GM18870 (cell line): ENCODE data around the gene IKZF3.

Source experiments
- ATAC-seq: cut with Tn5 transposase; IDR thresholded peaks from one replicate; pipeline ENCODE4 v1.9.1; 2021; ENCODE audit warnings: moderate library complexity; ENCODE audit not compliant: unreplicated experiment

IKZF3 gene

DNA sequence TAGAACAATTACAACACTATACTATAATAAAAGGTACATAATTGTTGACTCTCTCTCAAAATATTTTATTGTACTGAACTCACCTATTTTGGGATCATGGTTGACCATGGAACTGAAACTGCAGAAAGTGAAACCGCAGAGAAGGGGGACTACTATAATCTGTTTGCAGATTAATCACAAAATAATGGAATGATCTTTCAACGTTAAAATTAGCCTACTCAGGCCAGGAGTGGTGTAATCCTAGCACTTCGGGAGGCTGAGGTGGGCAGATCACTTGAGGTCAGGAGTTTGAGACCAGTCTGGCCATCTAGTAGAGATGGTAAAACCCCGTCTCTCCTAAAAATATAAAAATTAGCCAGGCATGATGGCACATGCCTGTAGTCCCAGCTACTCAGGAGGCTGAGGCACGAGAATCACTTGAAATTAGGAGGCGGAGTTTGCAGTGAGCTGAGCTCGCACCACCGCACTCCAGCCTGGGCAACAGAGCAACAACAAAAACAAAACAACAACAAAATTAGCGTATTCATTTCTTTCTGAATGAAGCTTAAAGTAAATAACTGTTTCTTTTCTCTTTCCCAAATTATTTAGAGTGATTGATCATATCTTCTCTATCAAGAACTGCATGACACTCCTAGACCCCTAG is 45.6 kb downstream of the IKZF3 start:
- no peak for ATAC-seq

DNA sequence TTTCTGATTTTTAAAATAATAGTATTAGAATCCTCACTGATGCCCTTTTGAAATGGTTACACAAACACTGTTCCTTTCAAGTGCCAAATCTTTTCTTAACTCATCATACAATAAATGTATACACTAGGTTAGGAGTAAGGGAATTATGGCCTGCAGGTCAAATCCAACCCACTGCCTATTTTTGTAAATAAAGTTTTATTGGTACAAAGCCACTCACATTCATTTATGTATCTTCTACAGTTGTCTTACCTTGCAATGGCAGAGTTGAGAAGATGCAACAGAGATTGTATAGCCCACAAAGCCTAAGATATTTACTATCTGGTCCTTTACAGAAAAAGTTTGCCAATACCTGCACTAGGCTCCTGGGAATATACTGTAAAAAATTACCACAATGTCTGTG is 47.8 kb downstream of the IKZF3 start:
- ATAC-seq, result no peak

DNA sequence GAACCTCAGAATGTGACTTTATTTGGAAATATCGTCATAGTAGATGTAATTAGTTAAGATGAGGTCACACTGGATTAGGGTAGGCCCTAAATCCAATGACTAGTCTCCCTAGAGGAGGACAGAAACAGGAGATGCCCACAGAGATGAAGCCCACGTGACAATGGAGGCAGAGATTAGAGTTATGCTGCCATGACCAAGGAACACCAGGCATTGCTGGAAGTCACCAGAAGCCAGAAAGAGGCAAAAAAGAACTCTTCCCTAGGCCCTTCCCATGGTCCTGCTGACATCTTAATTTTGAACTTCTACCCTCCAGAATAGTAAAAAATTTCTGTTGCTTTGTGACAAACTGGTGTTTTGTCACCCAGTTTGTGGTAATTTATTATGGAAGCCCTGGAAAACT is 49.6 kb downstream of the IKZF3 start:
- ATAC-seq, result no peak

DNA sequence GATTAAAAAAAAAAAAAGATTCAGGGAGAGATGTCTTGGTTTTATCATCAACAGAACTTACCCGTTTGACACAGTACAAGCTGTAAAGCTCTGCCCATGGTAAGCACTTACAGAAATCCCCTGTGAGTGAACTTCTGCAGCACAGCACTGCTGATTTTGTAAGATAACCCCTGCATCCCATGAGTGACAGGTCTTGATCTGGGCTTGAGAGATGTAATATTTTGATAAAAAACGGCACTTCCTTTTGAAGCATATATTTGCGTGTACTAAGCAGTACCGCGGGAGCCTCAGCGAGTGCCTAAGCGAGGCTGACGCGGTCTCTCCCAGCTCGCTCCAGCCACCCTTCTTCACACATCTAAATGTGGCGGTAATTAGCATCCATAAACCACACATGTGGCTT is 50.5 kb downstream of the IKZF3 start:
- ATAC-seq, result no peak

DNA sequence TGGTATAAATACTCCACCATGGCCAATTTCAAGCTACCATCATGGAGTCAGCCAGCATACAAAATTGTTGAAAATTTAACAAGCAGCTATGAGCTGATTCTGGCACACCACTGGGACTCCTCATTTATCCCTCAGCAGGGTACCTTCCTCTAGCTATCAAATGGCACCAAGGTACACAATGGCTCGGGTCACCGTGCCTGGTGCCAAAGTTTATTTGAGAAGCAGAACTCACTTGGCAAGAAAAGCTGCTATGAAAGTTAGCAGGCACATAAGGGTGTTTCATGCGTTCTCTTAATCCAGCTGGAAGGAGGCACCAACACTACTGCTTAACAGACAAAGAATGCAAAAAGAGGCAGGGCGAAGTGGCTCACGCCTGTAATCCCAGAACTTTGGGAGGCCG is 51.6 kb downstream of the IKZF3 start:
- ATAC-seq, result no peak

DNA sequence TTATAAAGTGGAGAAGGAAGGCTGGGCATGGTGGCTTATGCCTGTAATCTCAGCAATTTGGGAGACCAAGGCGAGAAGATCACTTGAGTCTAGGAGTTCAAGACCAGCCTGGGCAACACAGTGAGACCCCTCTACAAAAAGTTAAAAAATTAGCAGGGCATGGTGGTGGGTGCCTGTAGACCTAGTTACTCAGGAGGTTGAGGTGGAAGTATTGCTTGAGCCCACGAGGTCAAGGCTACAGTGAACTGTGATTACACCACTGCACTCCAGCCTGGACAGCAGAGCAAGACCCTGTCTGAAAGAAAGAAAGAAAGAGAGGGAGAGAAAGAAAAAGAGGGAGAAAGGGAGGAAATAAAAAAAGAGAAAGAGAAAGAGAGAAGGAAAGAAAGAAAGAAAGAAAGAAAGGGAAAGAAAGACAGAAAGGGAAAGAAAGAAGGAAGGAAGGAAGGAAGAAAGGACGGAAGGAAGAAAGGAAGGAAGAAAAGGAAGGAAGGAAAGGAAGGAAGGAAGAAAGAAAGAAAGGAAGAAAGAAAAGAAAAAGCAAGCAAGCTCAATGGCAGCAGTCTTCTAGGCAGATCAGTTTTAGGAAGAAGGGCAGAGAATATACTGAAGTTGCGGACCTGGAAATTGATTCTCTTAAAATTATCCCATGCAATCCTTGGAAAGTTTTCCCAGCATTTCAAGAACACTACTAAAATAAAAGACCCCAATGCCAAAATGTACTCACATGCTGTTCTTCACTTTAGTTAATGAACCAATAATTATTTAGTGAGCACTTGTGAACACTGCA is 53.0 kb downstream of the IKZF3 start:
- ATAC-seq, result no peak

DNA sequence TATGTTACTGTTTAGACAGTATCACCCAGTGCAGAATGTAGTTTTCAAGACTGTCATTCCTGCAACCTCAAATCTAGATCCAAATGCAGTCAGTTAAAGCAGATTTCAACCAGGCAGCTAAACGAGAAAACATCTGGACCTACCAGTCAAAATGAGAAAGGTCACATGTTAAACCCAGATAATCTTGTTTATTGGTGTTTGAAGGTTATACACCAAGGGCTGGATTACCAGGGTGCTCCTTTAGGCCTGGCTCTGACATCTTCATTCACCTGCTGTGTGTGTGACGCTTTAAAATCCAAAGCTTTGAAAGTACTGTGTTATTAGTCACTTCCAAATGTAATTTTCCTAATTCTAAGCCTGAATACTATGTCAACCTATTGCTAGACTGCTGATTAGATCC is 54.9 kb downstream of the IKZF3 start:
- ATAC-seq, result no peak

DNA sequence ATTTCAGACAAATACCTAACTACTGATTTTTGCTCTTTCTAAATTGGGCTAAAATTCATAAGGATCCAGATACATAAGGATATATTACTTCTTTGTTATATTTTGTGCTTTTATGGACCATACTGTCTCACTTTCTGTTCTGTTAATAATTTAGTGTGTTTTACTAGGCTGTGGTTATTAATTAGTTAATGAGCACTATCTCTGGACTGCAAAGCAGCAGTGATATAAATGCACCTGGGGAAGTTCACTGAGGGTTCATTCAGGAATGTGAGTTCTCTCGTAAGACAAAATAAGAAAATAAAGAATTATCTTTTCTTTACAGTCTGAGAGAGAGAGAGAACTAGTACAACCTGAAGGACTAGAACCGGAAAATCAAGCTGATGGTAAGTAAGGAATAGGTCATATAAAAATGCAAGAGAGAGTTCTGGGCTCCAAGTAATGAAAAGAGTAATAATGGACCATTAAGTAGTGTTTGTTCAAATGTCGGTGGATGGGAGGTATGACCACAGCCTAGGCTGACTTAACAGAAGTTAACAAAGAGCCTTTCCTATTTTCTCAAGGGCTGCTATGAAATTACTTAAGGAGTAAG is 55.6 kb downstream of the IKZF3 start:
- ATAC-seq, result no peak

DNA sequence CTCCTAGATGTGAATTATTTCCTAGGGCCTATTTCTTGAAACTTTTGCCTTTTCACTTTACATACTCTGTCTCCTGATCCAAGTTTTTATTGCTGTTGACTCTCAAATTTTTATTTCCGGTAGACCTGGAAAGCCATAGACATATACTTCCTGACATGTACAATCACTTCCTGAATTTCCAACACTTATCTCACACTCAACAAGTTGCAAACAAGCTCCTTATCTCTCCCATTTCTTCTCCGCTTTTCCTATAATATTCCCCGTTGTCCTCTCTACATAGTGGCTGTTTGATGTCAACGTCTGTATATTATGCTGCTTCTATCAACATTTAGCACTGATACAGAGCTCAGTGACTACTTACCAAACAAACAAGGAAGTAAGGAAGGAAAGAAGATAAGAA is 59.3 kb downstream of the IKZF3 start:
- ATAC-seq, result no peak

DNA sequence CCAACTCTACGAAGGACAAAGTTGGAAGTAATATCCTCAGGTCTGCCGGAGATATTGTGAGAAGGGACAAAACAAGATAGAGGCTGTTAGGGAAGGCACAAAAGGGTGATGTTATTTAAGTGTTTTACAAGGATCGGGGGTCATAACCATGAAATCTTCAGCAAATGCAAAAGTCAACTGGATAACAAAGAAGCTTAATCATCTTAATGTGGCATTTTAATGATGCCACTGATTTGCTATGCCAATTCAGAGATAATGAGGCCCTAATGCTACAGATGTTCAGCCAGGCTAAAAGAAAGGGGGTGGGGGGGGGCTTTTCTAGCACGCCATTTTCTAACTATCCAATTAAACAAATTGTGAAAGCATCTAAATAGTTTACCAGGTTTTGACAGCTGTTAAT is 63.1 kb downstream of the IKZF3 start:
- no peak for ATAC-seq

DNA sequence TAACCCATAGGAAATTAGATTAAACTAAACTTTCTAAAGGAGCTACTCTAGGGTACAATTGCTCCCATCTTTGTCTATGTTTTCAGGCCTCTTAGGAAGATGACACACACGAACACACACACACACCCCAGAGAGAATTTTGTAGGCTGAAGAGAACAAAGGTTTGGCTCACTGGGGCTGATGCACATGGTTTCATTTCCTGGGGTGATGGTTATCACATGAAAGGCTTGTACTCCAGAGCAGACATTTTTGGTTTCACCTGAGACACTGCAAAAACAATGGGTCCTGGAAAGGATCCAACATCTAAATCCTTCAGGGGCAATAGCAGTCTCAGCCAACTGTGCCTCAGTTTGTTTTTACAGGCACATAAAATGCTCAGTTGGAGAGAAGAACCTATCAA is 63.6 kb downstream of the IKZF3 start:
- no peak for ATAC-seq

DNA sequence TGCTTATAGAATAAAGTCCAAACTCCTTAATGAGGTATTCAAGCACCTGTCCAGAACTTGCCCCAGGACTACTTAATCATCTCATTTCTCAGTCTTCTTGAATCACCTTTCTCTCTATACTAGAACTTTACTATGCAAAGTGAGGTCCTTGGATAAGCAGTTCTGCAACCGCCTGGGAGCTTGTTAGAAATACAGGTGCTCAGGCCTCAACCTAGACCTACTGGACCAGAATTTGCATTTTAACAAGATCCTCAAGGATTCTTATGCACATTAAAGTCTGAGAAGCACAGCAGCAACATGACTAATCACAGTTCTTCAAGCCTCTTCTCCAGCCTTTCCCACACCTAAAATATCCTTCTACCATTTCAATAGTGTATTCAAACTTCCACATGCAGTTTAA is 64.7 kb downstream of the IKZF3 start:
- no peak for ATAC-seq

DNA sequence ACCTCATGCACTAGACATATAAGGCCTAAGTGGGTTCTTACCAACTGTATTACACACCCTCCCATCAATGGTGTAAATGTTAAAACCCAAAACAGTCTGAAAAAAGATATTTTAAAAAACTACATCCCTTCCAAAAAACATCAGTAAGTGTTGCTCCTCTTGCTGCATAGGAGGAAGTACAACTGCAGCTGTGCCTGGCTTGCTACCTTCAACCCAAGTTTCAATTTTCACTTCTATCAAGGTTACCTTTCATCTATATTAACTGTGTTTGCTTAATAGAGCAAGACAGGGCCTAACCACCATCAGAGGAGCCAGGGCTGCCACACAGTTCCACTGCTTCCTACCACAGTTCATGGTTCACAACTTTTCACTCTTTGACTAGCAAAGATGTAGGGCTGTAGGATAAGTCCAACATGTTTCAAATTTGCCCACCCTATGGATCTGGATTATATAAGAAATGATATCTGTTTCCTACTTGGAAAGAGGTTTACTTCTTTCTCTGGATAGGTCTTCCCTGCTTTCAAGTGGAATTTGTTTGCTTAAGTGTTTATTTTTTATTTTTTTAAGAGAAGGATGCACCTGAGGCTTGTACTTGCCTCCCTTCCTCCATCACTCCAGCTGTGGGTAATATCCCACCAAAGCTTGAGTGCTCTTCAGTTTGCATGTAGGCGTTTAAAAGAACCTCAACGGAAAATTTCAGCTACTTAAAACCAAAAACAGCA is 69.7 kb downstream of the IKZF3 start:
- ATAC-seq, result peak; percentile 75

DNA sequence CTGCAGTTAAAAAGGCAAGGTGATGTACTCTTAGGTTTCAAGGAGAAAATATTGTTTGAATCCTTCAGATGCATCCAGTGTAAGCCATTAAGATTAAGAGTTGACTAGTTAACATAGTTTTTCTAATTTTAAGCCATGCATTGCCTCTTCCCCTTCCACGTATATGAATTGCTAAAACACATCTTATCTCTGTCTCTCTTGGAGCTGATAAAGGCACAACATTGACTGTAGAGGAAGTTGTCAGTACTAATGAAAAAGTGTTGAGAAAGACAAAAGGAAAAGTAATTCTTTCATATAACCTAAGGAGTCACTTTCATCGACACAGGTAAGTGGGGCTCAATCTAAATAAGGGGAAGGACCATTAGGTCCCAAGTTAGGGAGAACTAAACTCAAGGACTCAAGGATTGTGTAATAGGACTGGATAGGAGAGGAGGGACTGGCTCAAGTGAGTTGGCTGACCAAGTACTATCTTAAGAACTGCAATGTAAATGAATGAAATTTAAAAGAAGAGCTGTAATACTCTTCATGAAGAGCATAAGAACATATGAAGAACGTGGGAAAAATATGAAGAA is 70.7 kb downstream of the IKZF3 start:
- no peak for ATAC-seq

DNA sequence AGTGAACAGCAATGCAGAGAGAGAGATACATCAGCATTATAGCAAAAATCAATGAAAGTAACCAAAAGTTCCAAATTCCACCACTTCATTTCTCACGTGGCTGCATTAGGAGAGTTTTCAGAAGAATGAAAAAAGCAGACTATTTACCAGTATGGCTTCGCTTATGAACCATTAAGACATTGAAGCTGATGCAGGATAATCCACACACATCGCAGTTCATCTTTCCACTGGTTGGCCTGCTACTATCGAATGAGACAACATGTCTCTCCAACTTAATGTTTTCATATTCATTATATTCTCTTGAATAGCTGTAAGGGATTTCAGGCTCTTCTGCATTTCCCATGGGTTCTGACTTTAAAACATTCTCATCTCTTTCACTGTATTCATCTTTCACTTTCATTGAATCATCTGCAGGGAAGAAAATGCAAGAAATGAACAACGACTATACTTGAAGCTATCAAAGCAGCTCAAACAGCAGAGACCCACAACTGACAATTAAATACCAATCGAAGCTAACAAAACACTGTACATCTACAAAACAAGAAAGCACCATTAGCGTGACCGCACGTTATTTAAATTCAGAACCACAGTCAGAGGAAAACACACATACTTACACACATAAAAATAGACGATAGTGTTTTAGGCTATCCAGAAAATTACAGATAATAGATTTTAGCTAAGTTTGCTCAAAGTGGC is 71.4 kb downstream of the IKZF3 start:
- ATAC-seq, result no peak

DNA sequence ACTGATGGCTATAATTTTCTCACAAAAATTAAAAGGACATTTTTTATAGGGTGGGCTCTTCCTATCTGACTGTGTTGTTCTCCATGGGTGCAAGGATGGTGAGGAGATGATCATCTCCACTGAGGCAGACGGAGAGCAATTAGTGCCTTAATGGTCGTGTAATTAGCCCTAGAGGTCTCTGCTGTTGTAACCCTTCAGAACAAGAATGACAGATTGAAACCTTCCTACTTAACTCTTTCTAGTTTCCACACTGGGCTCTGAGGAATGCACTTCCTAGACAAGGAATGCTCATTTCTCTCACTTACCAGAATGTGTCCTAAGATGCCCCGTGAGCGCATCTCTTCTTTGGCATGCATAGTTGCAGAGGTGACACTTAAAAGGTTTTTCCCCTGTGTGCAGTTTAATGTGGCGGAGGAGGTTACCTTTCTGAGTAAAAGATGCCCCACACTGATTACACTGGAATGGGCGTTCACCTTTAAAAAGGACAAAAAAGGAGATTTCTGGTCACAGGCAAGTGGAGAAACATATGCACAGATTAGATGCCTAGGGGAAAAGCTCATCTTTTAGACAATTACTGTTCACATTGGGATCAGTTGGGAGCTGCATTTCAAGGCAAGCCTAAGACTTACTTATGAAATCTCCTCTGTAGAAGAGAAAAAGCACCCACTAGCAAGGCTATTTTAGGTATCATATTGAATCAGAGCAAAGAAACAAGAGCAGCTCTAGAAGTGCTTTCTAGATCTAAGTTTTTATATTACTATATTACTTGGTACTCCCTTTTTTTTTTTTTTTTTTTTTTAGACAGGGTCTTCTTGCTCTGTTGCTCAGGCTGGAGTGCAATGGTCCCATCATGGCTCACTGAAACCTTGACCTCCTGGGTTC is 72.8 kb downstream of the IKZF3 start:
- no peak for ATAC-seq

DNA sequence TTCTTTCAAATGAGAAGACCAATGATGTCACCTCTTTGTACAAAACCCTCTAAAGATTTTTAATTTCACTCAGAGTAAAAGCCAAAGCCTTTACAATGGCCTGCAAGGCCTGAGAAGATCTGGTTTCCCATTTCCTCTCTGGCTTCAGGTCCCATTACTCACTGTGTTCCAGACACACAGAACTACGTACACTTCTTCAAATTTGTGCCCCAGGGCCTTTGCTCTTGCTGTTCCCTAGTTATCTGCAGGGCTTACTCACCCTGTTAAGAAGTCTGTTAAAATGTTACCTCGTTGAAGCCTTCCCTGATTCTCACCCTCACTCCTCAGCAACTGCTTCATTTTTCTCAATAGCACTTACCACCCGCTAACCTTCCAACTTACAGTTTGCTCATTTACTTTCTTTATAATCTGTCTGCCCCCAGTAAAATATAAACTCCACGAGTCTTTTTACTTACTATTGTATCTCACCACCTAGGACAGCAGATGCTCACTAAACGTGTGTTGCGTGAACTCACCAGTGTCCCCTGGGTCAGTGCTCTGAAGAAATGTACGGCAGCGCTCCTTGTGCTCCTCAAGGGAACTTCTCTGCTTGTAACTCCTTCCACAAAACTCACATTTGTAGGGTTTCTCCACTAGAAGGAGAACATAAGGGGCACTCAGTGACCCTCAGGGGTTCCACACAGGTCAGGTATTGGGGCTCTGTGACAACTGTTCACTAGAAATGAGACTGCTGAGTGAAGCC is 76.2 kb downstream of the IKZF3 start:
- no peak for ATAC-seq

DNA sequence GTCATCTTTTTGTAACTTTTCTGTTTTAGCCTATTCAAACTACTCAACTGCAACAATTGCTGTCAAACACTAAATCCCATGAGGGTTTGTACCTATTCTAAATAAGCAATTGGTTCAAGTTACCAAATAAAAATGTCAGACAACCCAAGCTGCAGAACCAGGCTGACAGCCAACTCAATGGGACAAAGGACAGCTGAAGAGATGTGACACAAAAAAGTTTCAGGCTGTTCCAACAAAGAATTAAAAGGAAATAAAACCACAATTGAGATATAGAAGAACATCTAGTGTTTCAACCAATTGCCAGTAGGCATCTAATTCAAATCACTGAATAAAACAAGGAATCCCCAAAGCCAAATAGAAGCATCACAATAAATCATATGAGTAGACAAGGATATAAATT is 77.1 kb downstream of the IKZF3 start:
- no peak for ATAC-seq

DNA sequence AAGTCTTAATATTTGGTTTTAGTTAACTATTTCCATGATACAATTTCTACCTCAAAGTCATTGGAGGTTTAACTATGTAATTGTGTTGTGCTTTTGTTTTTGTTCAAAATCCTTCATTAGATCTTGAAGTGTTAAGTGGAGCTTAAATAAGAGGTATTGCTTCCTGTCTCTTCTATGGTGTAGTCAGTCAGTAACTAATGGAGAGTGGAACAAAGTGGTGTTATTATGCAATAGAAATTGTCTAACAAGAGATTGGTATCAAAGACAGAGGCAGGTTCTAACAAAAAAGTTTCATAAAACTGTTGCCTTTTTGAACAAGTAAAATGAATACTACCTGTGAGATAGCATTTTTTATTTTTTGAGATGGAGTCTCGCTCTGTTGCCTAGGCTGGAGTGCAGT is 81.1 kb downstream of the IKZF3 start:
- no peak for ATAC-seq
